HG02938 (cell line): ENCODE data around the gene PSME3IP1.

ENCODE experiments used
- ATAC-seq: cut with Tn5 transposase; IDR thresholded peaks from one replicate; pipeline ENCODE4 v1.9.1; 2021; ENCODE audit warnings: mild to moderate bottlenecking, moderate library complexity; ENCODE audit not compliant: unreplicated experiment

The PSME3IP1 gene

DNA sequence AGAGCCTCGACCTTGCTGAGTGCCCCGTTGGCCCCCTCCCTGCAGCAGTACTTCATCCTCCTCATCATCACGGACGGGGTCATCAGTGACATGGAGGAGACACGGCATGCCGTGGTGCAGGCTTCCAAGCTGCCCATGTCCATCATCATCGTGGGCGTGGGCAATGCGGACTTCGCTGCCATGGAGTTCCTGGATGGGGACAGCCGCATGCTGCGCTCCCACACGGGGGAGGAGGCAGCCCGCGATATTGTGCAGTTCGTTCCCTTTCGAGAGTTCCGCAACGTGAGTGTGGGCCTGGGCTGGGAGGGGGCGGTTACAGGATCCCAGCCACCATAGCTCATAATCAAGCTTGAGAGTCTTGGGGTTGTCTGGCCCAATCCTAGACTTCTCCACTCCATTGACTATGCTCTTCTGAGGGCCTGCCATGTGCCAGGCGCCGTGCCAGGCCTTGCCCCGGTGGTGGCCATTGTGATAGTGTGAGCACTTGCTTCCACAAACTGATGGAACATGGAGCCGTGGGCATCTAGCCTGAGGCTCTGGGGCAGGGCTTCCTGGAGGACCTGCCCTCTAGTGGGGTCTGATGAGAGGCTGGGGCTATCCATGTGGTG lies 39.7 kb downstream of the PSME3IP1 start:
- no peak for ATAC-seq

DNA sequence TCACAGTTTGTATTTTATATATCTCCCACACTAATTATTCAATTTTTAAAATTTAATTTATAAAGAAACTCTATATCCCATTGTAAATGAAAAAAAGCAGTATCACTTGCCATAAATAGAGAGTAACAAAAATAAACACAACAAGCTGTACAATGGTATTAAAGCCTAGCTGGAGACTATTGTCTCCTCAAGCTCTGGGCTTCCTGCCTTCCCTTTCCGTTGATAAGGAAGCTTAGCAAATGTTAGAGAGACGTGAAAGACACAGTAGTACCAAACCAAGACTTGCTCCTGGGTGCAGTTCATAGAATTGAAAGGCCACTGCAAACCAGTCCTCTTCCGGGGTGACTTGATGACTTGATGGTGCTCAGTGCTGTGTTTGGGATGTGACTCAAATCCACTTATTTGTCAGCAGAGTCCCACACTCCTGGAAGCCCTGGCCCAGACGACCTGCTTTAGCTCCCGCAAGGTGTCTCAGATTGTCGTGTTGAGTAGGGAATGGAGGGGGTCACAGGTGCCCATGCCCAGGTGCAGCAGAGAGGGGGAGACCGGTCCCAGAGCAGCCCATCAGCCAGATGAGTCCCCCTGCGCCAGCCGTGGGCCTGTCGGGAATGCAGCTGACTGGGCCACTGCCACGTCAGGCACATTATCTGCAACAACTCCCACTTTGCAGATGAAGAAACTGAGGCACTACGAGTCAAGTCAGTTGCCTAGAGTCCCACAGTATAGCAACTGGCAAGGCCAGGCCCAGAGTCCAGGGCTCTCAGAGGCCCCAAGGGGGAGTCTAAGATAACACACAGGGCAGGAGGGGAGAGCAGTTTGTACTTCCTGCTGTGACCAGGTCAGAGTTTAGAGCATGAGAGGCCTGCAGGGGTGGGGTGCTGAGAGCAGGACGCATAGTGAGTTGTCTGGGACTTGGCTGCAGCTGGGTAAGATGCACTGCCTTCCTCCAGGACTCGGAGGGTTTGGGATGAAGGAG lies 40.5 kb downstream of the PSME3IP1 start:
- ATAC-seq = no peak

DNA sequence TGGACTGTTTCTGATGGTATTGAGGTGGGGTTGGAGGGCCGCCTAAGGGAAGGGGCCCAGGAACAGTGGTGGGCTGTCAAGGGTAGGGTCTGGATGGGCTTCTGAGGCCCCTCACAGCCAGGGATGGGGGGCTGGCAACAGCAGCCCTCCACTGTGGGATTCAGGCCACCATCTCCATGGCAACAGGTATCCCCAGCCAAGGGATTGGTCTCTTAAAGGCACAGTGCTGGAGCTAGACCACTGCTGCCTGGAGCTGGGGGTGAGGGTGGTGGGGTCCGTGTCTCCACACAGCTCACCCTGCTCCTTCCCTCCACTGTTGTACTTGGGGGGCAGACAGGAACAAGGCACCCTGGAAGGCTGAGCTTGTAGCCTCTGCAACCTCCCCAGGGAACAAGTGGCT lies 41.8 kb downstream of the PSME3IP1 start:
- no peak for ATAC-seq

DNA sequence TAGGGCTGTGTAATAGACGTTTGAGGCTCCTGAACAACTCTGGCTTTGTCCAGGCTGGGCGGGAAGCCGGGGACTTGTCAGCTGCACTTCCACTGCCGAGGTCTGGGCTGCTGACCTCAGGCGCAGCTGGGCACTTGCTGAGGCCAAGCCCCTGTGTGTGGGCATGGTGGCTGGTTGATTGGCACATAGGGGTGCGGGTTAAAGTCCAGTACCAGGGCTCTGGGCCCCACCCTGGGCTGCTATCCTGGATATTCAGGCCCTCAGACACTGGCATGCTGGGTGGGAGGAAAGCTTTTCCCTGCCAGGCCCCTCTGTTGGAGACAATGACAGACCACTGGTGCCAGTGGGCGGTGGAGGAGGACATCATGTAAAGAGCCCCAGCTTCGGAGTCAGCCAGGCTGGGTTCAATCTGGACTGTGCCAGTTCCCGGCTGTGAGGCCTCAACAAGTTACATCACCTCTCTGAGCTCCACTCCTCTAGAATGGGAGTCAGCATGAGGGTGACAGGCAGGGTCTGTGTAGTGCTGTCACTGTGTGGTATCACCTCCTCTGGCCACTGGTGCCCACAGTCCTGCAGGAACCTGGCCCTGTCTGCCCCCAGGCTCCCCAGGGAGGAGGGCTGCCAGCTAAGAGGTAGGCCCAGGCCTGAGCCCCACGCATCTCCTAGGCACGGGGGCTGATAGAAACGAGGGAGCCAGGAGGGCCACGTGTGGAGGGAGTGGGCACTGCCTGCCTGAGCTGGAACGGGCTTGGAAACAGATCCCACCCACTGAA lies 42.5 kb downstream of the PSME3IP1 start:
- no peak for ATAC-seq

DNA sequence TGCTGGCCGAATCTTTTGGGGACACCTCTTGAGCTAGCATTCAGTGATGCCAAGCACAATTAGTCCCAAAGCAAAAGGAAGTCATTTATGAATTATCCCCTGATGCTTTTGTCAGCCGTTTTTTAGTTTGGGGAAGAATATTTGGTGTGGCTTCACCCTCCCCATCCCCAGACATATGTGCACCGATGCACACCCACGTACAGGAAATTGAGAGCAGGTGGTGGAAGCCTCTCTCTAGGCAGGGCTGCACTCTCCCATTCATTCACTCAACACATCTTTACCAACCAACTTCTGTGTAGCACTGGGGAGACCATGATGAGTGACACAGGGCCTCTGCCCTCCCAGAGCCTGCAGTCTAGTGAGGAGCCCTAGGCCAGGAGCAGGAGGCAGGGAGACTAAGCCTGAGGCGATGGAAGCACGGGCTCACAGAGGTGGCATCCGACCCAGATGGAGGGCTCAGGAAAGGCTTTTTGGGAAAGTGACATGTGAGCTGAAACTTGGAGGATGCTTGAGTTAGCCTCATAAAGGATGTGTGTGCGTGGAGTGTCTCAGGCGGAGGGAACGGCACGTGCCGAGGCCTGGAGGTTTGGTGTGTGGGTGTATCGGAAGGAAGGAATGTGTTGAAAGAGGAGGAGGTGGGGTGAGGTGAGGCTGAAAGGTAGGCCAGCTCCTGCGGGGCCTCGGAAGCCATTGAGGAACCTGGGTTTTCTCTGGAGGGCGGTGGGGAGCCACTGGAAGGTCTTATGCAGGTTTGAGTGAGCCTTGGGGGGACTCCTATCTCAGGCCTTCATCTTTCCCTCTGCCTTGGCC lies 43.8 kb downstream of the PSME3IP1 start:
- no peak for ATAC-seq

DNA sequence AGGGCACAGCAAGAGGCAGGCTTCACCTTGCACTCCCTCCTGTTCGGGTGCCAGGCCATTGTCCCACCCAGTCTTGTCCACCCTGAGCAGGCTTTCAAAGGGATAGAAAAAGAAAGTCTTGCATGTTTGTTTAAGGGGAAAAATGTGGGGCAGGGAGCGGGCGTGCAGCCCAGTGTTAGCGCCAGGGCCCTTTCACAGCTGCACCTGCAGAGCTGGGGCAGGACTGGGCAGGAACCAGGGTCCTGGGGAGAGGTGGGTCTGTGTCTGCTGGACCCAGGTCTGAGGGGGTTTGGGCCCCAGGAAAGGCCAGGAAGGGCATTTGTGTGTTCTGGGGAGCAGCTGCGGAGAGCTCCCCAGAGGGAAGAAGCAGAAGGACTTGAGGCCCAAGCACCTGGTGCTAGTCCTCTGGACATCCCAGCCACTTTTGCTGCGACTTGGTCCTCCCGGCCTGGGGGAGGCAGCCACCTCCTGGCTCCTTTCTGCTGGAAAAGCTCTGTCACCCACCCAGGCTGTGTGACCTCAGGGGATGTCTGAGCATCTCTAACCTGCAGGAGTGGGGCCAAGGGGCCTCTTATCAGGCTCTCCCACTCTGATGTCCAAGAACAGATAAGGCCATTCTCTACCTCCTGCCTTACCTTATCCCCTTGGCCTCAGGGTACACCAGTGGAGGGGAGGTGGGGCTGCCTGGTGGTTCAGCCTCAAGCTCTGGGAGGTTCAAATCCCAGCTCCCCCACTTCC lies 44.7 kb downstream of the PSME3IP1 start:
- no peak for ATAC-seq

DNA sequence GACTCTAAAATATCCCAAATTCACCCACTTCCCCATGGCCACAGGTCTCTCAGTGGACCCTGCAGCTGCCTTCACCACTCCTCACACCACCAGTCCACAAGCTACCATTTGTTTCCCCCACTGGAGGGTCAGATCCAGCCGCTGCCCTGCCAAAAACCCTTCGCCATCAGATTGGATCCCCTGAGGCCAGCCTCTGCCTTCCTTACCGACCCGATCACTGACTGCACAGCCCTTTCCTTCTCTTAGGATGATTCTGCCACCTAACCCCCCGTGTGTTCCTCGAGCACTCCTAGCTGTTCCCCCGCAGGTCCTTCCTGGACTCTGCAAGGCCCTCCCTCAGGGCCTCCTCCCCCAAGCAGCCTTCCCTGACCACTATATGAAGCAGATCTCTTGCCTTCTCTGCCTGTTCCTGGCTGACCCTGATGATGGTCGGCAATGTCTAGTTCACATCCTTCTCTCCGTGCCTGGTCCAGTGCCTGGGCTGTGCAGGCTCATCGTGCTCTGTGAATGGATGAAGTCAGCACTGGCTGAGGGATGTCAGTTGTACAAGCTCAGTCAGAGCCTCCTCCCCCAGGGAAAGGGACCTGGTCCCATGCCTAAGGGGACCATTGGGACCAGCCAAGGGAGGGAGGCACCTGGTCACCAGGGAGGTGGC lies 47.4 kb downstream of the PSME3IP1 start:
- ATAC-seq = no peak

DNA sequence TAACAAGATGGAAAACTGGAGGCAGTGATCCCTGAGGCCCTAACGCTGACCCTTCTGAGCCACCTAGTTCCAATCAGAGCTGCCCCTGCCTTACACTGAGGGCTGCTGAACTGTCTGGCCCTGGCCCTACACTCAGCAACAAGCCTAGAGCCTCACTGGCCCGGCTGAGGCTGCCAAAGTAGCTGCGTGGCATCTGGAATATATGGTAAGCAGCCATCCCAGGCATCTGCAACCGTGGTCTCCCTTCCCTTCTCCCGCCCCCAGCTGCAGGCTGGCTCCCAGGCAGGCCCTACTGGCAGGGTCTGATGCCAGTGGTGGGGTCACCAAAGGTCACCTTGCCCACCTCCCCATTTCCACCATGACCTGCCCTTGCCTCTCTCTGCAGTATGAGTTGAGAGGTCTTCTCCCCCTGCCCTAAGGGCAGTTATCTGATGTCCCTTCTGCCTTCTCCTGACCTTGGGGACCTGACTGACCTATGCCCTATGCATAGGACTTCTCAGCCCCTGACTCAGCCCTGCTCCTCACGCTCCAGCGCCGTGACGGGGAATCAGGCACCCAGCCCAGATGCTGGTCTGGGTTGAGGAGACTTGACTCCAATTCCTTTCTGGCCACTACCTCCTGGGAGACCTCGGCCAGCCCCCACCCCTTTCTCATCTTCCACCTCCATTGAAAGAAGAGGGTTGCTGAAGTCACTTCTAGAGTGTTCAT lies 48.1 kb downstream of the PSME3IP1 start:
- no peak for ATAC-seq

DNA sequence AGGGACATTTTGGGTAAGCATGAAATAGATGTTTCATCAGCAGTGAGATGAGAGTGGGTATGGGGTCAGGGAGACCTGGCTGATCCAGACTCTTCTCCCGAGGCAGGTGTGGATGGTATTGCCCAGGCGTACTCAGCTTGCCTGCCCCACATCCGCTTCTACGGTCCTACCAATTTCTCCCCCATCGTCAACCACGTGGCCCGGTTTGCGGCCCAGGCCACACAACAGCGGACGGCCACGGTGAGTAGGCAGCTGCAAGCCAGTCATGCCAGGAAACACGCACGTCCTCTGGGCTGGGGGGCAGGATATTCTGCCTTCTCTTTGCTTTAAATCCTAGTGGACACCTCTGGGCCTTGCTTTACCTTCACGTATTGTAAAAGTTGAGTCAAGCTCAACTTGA lies 48.8 kb downstream of the PSME3IP1 start:
- ATAC-seq = no peak

DNA sequence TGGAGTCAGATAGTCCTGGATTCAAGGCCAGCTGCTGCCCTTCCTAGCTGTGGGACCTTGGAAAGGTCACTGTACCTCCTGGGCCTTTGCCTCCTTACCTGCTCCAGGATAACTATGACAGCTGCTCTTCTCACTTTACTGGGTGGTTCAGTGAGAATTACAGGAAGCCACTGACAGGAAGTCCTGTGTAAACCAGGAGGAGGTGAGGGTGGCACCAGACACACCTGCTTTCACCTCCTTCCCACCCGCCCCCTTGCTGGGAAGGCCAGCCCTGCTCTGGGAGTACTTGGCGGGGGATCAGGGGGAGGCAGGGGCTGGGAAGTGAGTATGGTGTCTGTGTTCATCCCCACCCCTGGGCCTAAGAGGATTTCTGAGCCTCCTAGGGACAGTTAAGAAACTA lies 50.9 kb downstream of the PSME3IP1 start:
- no peak for ATAC-seq

DNA sequence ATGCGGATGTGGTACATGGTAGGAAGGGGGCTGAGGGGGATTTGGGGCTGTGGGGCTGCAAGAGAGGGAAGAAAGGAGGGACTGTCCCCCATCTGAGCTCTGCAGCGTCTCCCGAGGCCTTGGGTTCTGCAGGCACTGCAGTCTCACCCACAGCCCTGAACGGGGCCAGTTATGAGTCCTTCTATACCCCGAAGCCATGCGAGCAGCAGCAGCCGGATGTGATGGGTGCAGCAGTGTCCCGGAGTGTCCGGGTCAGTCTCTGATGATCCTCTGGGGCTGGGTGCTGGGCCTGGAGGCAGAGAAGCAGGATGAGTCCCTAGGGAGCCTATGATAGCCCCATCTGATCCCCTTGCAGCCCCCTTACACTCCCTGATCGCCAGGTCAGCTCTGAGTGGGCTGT lies 52.0 kb downstream of the PSME3IP1 start:
- no peak for ATAC-seq

DNA sequence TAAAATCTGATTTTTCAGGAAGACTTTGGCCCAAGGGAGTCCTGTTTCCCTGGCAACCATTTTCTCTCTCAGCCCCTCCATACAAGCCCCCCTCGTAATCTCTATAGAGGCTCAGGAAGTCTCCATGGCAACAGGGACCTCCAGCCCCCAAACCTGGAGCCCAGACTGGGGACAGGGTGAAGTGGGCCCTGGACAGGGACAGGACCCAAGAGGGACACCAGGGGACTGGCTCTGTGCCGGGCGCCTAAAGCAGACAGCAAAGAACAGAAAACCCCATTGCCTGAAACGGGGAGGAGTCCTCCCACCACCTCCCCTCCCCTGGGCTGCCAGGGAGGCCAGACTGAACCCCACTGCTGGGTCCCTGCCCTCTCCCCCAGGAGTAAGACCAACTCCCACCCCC lies 52.8 kb downstream of the PSME3IP1 start:
- ATAC-seq = no peak

DNA sequence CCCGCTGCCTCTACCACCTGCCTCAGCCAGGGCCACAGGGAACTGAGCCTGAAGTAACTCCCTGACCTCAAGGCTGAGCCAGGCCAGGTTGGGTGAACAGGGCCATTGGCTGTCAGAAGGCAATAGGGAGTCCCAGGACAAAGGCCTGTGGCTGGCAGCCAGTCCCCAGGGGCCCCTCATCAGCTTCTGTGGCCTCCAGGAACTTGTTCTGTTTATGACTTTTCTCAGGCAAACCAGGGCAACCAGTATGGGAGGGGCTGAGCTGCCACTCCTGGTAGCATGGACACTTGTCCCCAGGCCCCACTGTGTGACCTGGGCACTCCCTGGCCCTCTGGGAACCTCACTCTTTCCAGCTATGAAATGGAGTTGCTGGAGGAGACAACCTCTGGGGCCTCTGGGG lies 53.4 kb downstream of the PSME3IP1 start:
- ATAC-seq = no peak

DNA sequence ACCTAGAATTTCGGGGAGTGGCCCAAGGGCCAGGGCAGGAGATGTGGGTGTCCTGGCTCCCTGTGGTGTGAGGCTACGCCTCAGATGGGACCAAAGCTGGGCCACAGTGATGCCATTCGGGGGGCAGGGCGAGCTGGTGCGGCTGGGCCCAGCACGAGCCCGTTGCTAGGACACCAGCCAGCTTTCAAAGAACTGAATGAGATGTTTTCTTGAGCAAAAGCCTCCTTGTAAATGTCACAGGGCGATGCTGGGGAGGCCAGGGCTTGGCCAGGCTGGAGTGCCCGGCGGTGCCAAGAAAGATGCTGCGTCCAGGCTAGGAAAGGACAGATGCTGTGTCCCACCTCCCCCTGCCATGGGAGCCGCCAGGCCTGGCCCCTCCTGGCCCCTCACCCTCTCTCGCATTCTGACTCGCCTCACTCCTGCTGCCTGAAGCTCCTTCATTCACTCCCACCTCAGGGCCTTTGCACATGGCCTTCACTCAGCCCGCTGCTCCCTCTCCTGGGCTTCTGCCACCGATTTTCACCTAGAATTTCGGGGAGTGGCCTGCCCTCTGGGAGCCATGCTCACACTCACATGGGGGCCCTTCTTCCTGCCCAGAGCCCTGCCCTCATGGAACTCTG lies 54.4 kb downstream of the PSME3IP1 start:
- no peak for ATAC-seq

DNA sequence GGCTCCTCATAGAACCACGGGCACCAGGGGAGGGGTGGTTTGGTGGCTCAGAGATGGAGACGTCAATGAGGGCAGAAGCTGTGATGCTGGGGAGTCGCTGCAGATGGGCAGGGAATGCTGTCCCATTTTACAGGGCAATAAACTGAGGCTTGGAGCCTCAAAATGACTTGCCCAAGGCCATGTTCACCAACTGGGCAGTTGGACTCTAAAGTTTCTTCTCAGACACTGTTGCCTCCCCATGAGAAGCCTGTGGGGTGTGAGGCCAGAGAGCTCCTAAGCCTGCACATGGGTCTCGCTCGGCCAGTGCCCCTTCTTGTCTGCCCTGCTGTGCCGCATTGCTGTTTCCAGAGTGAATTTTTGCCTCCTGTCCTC lies 54.9 kb downstream of the PSME3IP1 start:
- no peak for ATAC-seq

DNA sequence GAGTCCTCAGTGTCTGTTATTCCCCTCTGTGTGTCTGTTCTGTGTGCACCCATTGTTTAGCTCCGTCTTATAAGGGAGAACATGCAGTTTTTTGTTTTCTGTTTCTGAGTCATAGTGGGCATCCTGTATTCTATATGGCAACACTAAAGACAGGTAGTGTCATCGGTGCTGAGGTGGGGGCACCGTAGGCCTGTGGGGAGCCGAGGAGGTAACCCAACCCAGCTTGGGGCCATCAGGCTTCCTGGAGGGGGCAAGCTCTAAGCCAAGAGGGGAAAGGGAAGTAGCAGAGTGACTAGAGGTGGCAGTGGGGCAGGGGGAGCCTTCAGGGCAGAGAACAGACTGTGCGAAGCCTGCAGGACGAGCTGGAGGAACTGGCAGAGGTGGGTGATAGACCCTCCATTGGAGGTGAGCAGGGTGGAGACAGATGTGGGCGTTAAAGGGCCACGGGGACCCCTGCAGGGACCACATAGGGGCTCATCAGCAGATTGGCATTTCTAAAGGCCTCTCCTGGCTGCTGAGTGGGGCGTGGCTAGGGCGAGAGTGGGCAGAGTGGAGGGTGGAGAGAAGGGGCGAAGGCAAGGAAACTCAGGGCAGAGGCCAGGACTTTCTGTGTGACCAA lies 57.0 kb downstream of the PSME3IP1 start:
- ATAC-seq = no peak

DNA sequence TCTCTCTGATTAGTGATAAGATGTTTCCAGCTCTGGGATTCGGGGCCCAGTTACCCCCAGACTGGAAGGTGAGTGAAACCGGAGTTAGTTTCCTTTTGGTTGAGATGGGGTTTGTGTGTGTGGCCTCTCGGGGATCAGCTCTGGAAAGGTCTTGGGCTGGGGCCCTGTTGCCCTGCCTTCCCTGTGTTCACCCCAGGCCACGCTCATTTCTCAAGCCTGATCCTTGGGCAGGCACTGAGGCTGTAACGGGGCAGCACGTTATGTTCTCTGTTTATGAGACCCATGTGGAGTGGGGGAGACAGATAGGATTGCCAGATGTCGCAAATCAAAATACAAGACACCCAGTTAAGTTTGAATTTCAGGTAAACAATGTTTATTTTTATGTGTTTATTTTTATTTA lies 58.0 kb downstream of the PSME3IP1 start:
- ATAC-seq = no peak
